ENCODE results near the gene HSPA1L. TPM values are rescaled to one million over a fixed set of nuclear protein-coding genes. Genes with fewer than 3 reads are reported as not detected.
"Not testable (repeated sequence)": the region's sequence is repeated elsewhere in the genome, so short reads cannot be mapped to it uniquely, and the experiment has no call there.

HSPA1L gene
- total RNA-seq, 1 experiment from 2014 or later: 1.2 TPM

DNA sequence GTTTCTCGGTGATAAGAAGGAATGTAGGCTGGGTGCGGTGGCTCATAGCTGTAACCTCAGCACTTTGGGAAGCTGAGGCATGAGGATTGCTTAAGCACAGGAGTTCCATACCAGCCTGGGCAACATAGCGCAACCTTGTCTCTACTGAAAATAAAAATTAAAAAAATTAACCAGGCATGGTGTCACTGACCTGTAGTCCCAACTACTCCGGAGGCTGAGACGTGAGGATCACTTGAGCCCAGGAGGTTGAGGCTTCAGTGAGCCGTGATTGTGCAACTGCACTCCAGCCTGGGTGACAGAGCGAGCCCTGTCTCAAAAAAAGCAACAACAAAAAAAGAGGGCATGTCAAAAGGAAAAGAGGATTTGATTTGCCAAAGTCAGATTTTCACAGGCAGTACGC lies 43.6 kb upstream of the HSPA1L start:
- CTCF ChIA-PET: no interaction called here
- no peak for ATAC-seq
- POLR2A ChIA-PET: no interaction called here
- Mint-ChIP-seq H3K27ac (no peak overlapping the region), H3K27me3 (ENCODE audit: low read depth) (peaks cover 5% of the 10 kb centered on the region; the same call in 1 of the 2 replicates), H3K4me1 (peaks cover 10% of the 10 kb centered on the region), H3K4me3 (no peak overlapping the region), H3K9me3 (peaks cover 7% of the 10 kb centered on the region; the same call in 1 of the 2 replicates), H3K36me3 (peaks cover 26% of the 10 kb centered on the region)
- TF ChIP-seq PRRX2 (CRISPR knock-in tag; IDR thresholded peaks at IDR 0.05) (no peak), SOX15 (CRISPR knock-in tag; IDR thresholded peaks at IDR 0.05) (no peak)
- no peak for DNase-seq (ENCODE audit: low spot score)

DNA sequence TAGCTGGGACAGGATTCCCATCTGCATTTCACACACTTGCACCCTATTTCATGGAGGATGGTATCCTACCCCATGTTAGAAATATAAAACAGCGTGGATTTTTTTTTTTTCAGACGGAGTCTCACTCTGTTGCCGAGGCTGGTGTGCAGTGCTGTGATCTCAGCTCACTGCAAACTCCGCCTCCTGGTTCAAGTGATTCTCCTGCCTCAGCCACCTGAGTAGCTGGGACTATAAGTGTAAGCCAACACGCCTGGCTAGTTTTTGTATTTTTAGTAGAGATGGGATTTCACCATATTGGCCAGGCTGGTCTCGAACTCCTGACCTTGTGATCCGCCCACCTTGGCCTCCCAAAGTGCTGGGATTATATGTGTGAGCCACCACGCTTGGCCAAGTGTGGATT lies 42.7 kb upstream of the HSPA1L start:
- H3K4me1 Mint-ChIP-seq; H3K4me3 Mint-ChIP-seq; ATAC-seq; POLR2A ChIA-PET; DNase-seq (ENCODE audit: low spot score); H3K27me3 Mint-ChIP-seq (ENCODE audit: low read depth); H3K9me3 Mint-ChIP-seq: not testable (repeated sequence)
- CTCF ChIA-PET: interaction anchor here (1.2 to 1.6 kb wide), 2 partner anchors 51 to 88 kb away, joined by 3 to 4 read pairs; partner anchors contain the start of gene LSM2
- Mint-ChIP-seq H3K27ac (peak overlapping the region; percentile 61; the same call in 1 of the 2 replicates), H3K36me3 (peaks cover 29% of the 10 kb centered on the region)

DNA sequence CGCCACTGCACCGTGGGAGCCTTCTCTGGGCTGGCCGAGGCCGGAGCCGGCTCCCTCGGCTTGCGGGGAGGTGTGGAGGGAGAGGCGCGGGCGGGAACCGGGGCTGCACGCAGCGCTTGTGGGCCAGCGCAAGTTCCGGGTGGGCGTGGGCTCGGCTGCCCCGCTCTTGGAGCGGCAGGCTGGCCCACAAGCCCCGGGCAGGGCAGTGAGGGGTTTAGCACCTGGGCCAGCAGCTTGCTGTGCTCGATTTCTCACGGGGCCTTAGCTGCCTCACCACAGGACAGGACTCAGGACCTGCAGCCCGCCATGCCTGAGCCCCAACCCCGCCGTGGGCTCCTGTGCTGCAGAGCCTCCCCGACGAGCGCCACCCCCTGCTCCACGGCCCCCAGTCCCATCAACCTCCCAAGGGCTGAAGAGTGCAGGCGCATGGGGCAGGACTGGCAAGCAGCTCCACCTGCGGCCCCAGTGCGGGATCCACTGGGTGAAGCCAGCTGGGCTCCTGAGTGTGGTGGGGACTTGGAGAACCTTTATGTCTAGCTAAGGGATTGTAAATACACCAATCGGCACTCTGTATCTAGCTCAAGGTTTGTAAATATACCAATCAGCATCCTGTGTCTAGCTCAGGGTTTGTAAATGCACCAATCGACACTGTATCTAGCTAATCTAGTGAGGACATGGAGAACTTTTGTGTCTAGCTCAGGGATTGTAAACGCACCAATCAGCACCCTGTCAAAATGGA lies 37.1 kb upstream of the HSPA1L start:
- Mint-ChIP-seq H3K9me3 (peaks cover 14% of the 10 kb centered on the region), H3K36me3 (peaks cover 16% of the 10 kb centered on the region)
- DNase-seq (ENCODE audit: low spot score) (peak; percentile 24), ATAC-seq (peak; percentile 39; the same call in 1 of the 2 replicates)
- H3K4me1 Mint-ChIP-seq; H3K27ac Mint-ChIP-seq; H3K27me3 Mint-ChIP-seq (ENCODE audit: low read depth); H3K4me3 Mint-ChIP-seq; POLR2A ChIA-PET: not testable (repeated sequence)
- CTCF ChIA-PET: interaction anchor here (0.6 to 1.1 kb wide), 5 partner anchors 35 to 86 kb away, joined by 3 to 5 read pairs (median 3); no protein-coding TSS in a partner anchor

DNA sequence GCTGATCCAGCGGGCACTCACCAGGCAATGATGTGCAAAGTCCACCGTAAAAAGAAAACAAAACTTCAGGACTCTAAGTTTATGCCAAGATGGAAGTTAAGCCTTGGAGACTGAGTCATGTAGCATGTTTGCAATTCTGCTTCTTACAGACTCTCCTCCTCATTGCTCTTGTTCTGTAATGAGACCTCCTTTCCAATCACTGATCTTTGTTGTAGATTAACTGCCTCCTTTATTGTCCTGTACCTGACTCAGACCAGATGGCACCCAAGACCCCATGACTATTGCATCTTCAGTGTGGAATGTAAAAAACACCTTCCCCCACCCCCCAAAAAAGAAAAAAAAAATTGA lies 36.4 kb upstream of the HSPA1L start:
- ChIA-PET CTCF (interaction anchor here (1.1 kb wide), 1 partner anchor 78 kb away, joined by 3 read pairs; no protein-coding TSS in a partner anchor), POLR2A (no interaction called here)
- H3K4me3 Mint-ChIP-seq: no peak overlapping the region
- peaks cover 13% of the 10 kb centered on the region for H3K36me3 Mint-ChIP-seq
- H3K9me3 Mint-ChIP-seq: peaks cover 14% of the 10 kb centered on the region
- H3K27ac Mint-ChIP-seq: no peak overlapping the region
- H3K4me1 Mint-ChIP-seq: no peaks in the 10 kb centered on the region
- ATAC-seq: no peak
- H3K27me3 Mint-ChIP-seq (ENCODE audit: low read depth): peaks cover 9% of the 10 kb centered on the region; the same call in 1 of the 2 replicates
- no peak for DNase-seq (ENCODE audit: low spot score)
- TF ChIP-seq, protein P1, sequence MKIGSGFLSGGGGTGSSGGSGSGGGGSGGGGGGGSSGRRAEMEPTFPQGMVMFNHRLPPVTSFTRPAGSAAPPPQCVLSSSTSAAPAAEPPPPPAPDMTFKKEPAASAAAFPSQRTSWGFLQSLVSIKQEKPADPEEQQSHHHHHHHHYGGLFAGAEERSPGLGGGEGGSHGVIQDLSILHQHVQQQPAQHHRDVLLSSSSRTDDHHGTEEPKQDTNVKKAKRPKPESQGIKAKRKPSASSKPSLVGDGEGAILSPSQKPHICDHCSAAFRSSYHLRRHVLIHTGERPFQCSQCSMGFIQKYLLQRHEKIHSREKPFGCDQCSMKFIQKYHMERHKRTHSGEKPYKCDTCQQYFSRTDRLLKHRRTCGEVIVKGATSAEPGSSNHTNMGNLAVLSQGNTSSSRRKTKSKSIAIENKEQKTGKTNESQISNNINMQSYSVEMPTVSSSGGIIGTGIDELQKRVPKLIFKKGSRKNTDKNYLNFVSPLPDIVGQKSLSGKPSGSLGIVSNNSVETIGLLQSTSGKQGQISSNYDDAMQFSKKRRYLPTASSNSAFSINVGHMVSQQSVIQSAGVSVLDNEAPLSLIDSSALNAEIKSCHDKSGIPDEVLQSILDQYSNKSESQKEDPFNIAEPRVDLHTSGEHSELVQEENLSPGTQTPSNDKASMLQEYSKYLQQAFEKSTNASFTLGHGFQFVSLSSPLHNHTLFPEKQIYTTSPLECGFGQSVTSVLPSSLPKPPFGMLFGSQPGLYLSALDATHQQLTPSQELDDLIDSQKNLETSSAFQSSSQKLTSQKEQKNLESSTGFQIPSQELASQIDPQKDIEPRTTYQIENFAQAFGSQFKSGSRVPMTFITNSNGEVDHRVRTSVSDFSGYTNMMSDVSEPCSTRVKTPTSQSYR (CRISPR knock-in tag; IDR thresholded peaks at IDR 0.05): no peak

DNA sequence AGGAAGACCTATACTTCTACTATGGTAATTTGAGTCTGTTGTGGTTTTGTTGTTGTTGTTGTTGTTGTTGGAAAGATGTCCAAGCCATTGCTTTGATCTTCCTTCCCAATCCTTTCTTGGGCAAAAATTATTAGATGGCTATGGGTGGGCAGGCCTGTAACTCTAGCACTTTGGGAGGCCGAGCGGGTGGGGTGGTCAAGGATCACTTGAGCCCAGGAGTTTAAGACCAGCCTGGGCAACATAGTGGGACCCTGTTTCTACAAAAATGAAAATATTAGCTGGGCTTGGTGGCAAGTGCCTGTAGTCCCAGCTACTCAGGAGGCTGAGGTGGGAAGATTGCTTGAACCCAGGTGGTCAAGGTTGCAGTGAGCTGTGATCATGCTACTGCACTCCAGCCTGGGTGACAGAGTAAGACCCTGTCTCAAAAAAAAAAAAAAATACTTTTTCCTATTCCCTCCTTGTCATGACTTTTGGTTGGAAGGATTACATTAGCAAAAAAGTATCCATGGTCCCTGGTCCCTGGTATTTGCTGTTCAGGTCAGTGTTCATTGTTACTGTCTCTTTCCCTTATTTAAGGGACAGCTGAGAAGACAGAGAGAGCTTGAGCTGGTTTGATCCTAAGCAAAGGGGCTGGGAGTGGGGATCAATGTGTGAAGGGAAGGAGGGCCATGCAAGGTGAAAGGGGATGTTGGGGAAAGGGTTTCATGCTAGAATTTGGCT lies 35.8 kb upstream of the HSPA1L start:
- TF ChIP-seq NFE2L1 (CRISPR knock-in tag; IDR thresholded peaks at IDR 0.05) (no peak), ZNF416 (CRISPR knock-in tag; IDR thresholded peaks at IDR 0.05) (no peak), TP53 (CRISPR knock-in tag; IDR thresholded peaks at IDR 0.05) (no peak), ZNF232 (CRISPR knock-in tag; IDR thresholded peaks at IDR 0.05) (no peak), NFYB (CRISPR knock-in tag; conservative IDR thresholded peaks at IDR 0.05; ENCODE audit: low read depth) (no peak)
- TF ChIP-seq, protein P2, sequence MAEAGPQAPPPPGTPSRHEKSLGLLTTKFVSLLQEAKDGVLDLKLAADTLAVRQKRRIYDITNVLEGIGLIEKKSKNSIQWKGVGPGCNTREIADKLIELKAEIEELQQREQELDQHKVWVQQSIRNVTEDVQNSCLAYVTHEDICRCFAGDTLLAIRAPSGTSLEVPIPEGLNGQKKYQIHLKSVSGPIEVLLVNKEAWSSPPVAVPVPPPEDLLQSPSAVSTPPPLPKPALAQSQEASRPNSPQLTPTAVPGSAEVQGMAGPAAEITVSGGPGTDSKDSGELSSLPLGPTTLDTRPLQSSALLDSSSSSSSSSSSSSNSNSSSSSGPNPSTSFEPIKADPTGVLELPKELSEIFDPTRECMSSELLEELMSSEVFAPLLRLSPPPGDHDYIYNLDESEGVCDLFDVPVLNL (CRISPR knock-in tag; IDR thresholded peaks at IDR 0.05; ENCODE audit: borderline replicate concordance, low read depth): no peak
- TF ChIP-seq, protein P3, sequence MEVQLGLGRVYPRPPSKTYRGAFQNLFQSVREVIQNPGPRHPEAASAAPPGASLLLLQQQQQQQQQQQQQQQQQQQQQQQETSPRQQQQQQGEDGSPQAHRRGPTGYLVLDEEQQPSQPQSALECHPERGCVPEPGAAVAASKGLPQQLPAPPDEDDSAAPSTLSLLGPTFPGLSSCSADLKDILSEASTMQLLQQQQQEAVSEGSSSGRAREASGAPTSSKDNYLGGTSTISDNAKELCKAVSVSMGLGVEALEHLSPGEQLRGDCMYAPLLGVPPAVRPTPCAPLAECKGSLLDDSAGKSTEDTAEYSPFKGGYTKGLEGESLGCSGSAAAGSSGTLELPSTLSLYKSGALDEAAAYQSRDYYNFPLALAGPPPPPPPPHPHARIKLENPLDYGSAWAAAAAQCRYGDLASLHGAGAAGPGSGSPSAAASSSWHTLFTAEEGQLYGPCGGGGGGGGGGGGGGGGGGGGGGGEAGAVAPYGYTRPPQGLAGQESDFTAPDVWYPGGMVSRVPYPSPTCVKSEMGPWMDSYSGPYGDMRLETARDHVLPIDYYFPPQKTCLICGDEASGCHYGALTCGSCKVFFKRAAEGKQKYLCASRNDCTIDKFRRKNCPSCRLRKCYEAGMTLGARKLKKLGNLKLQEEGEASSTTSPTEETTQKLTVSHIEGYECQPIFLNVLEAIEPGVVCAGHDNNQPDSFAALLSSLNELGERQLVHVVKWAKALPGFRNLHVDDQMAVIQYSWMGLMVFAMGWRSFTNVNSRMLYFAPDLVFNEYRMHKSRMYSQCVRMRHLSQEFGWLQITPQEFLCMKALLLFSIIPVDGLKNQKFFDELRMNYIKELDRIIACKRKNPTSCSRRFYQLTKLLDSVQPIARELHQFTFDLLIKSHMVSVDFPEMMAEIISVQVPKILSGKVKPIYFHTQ (CRISPR knock-in tag; IDR thresholded peaks at IDR 0.05): no peak
- ChIA-PET CTCF (interaction anchor here (0.7 kb wide), 1 partner anchor 116 kb away, joined by 3 read pairs; no protein-coding TSS in a partner anchor), POLR2A (no interaction called here)
- no peak overlapping the region for H3K4me3 Mint-ChIP-seq
- H3K27me3 Mint-ChIP-seq (ENCODE audit: low read depth): peaks cover 9% of the 10 kb centered on the region; the same call in 1 of the 2 replicates
- H3K36me3 Mint-ChIP-seq: peaks cover 13% of the 10 kb centered on the region
- peaks cover 14% of the 10 kb centered on the region for H3K9me3 Mint-ChIP-seq
- no peak for ATAC-seq
- H3K27ac Mint-ChIP-seq: no peak overlapping the region
- no peak for DNase-seq (ENCODE audit: low spot score)
- no peaks in the 10 kb centered on the region for H3K4me1 Mint-ChIP-seq
